ENCODE data around the gene IMPACT.

DNA sequence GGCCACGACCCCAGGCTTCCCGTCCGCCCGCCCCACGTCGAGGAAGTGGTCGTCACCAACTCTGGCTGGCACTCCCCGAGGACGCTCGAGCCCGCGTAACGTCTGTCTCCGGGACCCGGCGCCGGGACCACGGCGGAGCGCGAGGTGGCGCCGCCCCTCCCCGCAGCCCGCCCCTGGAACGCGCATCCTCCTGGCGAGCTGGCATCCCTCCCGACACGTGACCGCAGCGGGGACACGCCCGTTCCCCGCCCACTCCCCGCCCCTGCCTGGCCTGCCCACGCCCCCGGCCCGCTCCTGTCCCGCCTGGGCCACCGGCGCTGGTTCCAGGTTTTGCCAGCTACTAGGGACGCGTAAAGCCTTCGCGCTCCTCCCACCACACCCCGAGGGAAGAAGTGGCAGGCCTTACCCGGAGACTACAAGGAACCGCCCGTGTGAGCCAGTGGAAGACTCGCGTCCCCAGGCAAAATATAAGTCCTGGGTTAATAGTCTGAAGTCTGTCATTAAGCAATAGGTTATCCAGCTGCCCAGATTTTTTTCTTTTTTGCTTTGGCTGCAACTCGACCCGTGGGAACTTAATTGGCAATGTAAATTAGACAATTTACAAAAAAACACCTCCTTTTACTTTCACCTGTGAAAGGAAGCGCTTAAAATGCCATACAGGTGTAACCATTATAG, 28.6 kb upstream of the IMPACT start, which contains the start of gene OSBPL1A:
- peak; percentile 51 to 56 for TF ChIP-seq POLR2A (IDR thresholded peaks at IDR 0.05)
- TF ChIP-seq, protein P1, sequence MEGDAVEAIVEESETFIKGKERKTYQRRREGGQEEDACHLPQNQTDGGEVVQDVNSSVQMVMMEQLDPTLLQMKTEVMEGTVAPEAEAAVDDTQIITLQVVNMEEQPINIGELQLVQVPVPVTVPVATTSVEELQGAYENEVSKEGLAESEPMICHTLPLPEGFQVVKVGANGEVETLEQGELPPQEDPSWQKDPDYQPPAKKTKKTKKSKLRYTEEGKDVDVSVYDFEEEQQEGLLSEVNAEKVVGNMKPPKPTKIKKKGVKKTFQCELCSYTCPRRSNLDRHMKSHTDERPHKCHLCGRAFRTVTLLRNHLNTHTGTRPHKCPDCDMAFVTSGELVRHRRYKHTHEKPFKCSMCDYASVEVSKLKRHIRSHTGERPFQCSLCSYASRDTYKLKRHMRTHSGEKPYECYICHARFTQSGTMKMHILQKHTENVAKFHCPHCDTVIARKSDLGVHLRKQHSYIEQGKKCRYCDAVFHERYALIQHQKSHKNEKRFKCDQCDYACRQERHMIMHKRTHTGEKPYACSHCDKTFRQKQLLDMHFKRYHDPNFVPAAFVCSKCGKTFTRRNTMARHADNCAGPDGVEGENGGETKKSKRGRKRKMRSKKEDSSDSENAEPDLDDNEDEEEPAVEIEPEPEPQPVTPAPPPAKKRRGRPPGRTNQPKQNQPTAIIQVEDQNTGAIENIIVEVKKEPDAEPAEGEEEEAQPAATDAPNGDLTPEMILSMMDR (IDR thresholded peaks at IDR 0.05): peak in 2 of 4 experiments; percentile 4 to 42
- TF ChIP-seq POLR2AphosphoS5 (IDR thresholded peaks at IDR 0.05): peak; percentile 73
- no peak for TF ChIP-seq EP300 (IDR thresholded peaks at IDR 0.05)
